Endothelial cell of umbilical vein (primary cell): Measurements from ENCODE around the gene BMPR1B.

ENCODE experiments used
- CTCF ChIP-seq, 2 donors: IDR thresholded peaks; 1 replicate in 1 of 2; 2 replicates in 1 of 2; pipeline ENCODE4 v1.5.1; 2011; ENCODE audit warnings: low read length in 2 of 2, mild to moderate bottlenecking in 2 of 2, moderate library complexity in 2 of 2, control low read depth in 1 of 2, inconsistent platforms in 1 of 2, low read depth in 1 of 2; ENCODE audit not compliant: insufficient read depth in 1 of 2; ENCODE audit errors: extremely low read depth in 1 of 2
- EZH2 ChIP-seq: IDR thresholded peaks from 2 replicates; pipeline ENCODE4 v1.6.1; 2012; ENCODE audit warnings: borderline replicate concordance, low read depth, mild to moderate bottlenecking, moderate library complexity, low read length, inconsistent platforms; ENCODE audit not compliant: severe bottlenecking

GRCh38 chr4:95120456-95120855 is 362.7 kb downstream of the BMPR1B start:
- TF ChIP-seq CTCF (IDR thresholded peaks at IDR 0.05; ENCODE audit: extremely low read depth in 1 of 2, insufficient read depth in 1 of 2, low read depth in 1 of 2, low read length in 2 of 2) (no peak), EZH2 (no peak)
